ENCODE data around the gene BRCA1. TPM values are rescaled to one million over a fixed set of nuclear protein-coding genes. Genes with fewer than 3 reads are reported as not detected.

The BRCA1 gene
- total and polyA plus RNA-seq, 12 donors, result 1.1 to 10.4 (median 3.7) TPM

- no peak overlapping the region for H3K27ac ChIP-seq
- no peak overlapping the region for H3K4me3 ChIP-seq
- H3K9me3 ChIP-seq (replicated peaks in 1 of 3), result no peaks in the 10 kb centered on the region
- WGBS, 4 donors, result 84 to 96% (median 89%) methylated on average over 3 of the region's 3 CpGs
- DNase-seq, result no peak
- H3K36me3 ChIP-seq (replicated peaks in 1 of 2), result no peaks in the 10 kb centered on the region
- H3K27me3 ChIP-seq, result no peaks in the 10 kb centered on the region
- H3K4me1 ChIP-seq (replicated peaks in 1 of 2), result no peaks in the 10 kb centered on the region
- intact Hi-C loops (cut with DNase I), result no loop called here
- TF ChIP-seq POLR2A (IDR thresholded peaks at IDR 0.05) (no peak), CTCF (IDR thresholded peaks at IDR 0.05) (no peak)
Observed at GRCh38 chr17:43031666-43032065, 93.5 kb downstream of the BRCA1 start.

- H3K27me3 ChIP-seq, result no peaks in the 10 kb centered on the region
- no peak for DNase-seq
- H3K9me3 ChIP-seq (replicated peaks in 1 of 3), result no peaks in the 10 kb centered on the region
- WGBS, 4 donors, result 63 to 69% (median 67%) methylated on average over 5 to 6 of the region's 6 CpGs
- intact Hi-C loops (cut with DNase I), result no loop called here
- no peaks in the 10 kb centered on the region for H3K36me3 ChIP-seq (replicated peaks in 1 of 2)
- no peaks in the 10 kb centered on the region for H3K4me1 ChIP-seq (replicated peaks in 1 of 2)
- peak overlapping the region in 1 of 5 donors; percentile 18 for H3K27ac ChIP-seq
- H3K4me3 ChIP-seq, result no peak overlapping the region
- no peak for TF ChIP-seq CTCF (IDR thresholded peaks at IDR 0.05)
- TF ChIP-seq POLR2A (IDR thresholded peaks at IDR 0.05), result no peak
Observed at GRCh38 chr17:43030137-43030767, 94.9 kb downstream of the BRCA1 start.

GRCh38 chr17:43028221-43028861, 96.8 kb downstream of the BRCA1 start:
- Histone ChIP-seq H3K27me3 (no peaks in the 10 kb centered on the region), H3K36me3 (replicated peaks in 1 of 2) (no peaks in the 10 kb centered on the region), H3K4me3 (no peak overlapping the region), H3K4me1 (replicated peaks in 1 of 2) (peaks cover 0 to 6% of the 10 kb centered on the region in 2 donors), H3K9me3 (replicated peaks in 1 of 3) (no peaks in the 10 kb centered on the region), H3K27ac (no peak overlapping the region)
- WGBS, 4 donors, result 77 to 89% (median 84%) methylated on average over 17 of the region's 17 CpGs
- DNase-seq, result no peak
- TF ChIP-seq POLR2A (IDR thresholded peaks at IDR 0.05) (no peak), CTCF (IDR thresholded peaks at IDR 0.05) (no peak)
- intact Hi-C loops (cut with DNase I), result loop anchor here (10.0 kb wide), 2 partner anchors 56 to 286 kb away; no protein-coding TSS in a partner anchor

GRCh38 chr17:43027091-43028032, 97.8 kb downstream of the BRCA1 start:
- Histone ChIP-seq H3K27ac (no peak overlapping the region), H3K4me3 (no peak overlapping the region), H3K36me3 (replicated peaks in 1 of 2) (no peaks in the 10 kb centered on the region), H3K27me3 (no peaks in the 10 kb centered on the region), H3K9me3 (replicated peaks in 1 of 3) (no peaks in the 10 kb centered on the region), H3K4me1 (replicated peaks in 1 of 2) (peaks cover 0 to 10% of the 10 kb centered on the region in 2 donors)
- WGBS, 4 donors, result 80 to 89% (median 84%) methylated on average over 8 to 9 of the region's 9 CpGs
- DNase-seq, result peak in 1 of 7 donors; percentile 16
- TF ChIP-seq CTCF (IDR thresholded peaks at IDR 0.05) (no peak), POLR2A (IDR thresholded peaks at IDR 0.05) (no peak)
- intact Hi-C loops (cut with DNase I), result loop anchor here (10.0 kb wide), 2 partner anchors 57 to 287 kb away; no protein-coding TSS in a partner anchor

Measured in adrenal gland (tissue), 12 donors.